ENCODE measurements around the gene PRDM15.

The PRDM15 gene, protein sequence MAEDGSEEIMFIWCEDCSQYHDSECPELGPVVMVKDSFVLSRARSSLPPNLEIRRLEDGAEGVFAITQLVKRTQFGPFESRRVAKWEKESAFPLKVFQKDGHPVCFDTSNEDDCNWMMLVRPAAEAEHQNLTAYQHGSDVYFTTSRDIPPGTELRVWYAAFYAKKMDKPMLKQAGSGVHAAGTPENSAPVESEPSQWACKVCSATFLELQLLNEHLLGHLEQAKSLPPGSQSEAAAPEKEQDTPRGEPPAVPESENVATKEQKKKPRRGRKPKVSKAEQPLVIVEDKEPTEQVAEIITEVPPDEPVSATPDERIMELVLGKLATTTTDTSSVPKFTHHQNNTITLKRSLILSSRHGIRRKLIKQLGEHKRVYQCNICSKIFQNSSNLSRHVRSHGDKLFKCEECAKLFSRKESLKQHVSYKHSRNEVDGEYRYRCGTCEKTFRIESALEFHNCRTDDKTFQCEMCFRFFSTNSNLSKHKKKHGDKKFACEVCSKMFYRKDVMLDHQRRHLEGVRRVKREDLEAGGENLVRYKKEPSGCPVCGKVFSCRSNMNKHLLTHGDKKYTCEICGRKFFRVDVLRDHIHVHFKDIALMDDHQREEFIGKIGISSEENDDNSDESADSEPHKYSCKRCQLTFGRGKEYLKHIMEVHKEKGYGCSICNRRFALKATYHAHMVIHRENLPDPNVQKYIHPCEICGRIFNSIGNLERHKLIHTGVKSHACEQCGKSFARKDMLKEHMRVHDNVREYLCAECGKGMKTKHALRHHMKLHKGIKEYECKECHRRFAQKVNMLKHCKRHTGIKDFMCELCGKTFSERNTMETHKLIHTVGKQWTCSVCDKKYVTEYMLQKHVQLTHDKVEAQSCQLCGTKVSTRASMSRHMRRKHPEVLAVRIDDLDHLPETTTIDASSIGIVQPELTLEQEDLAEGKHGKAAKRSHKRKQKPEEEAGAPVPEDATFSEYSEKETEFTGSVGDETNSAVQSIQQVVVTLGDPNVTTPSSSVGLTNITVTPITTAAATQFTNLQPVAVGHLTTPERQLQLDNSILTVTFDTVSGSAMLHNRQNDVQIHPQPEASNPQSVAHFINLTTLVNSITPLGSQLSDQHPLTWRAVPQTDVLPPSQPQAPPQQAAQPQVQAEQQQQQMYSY

DNA sequence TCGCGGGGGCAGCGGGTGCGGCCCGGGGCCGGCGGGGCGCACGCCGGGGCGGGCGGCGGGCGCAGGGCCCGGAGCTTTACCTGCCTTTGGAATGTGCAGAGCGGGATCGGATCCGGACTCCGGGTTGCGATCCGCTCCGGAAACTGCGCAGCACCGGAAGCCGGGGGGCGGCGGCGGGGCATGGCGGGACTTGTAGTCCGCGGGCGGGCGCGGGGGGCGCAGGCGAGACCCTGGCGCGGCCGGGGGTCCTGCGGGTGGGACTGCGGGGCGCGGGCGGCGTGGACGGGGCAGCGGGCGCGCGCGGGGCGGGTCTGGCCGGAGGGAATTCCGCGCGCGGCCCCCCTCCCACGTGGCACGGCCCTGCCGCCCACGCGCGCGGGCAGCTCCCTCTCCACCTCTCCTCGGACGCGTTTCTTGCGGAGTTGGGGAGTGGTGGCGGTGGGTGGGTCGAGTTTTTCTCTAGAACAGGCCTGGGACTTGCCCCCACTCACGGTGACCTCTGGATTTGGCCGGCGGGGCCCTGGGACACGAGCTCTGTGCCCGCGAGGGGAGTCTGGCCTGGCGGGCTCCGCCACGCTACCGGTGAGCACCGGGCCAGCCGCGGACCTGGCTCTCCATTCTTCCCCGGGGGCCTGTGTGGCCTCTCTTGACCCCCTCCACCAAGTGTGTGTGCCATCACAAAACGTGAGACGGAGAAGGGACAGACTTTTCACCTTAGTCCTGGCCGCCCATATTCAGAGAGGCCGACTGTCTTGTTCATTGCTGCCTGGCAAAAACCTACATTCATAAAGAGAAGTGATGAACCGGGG lies at the start of gene PRDM15:
TSS of gene PRDM15 (minus strand) at position 155 of the 809 bp plus-strand sequence. CDS start 18,981 bp downstream, outside the sequence.
- TF ChIP-seq, protein P1, sequence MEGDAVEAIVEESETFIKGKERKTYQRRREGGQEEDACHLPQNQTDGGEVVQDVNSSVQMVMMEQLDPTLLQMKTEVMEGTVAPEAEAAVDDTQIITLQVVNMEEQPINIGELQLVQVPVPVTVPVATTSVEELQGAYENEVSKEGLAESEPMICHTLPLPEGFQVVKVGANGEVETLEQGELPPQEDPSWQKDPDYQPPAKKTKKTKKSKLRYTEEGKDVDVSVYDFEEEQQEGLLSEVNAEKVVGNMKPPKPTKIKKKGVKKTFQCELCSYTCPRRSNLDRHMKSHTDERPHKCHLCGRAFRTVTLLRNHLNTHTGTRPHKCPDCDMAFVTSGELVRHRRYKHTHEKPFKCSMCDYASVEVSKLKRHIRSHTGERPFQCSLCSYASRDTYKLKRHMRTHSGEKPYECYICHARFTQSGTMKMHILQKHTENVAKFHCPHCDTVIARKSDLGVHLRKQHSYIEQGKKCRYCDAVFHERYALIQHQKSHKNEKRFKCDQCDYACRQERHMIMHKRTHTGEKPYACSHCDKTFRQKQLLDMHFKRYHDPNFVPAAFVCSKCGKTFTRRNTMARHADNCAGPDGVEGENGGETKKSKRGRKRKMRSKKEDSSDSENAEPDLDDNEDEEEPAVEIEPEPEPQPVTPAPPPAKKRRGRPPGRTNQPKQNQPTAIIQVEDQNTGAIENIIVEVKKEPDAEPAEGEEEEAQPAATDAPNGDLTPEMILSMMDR (IDR thresholded peaks at IDR 0.05; ENCODE audit: extremely low read depth, missing control alignments), result no peak
- DNase-seq (ENCODE audit: low spot score), result peak; percentile 95

DNA sequence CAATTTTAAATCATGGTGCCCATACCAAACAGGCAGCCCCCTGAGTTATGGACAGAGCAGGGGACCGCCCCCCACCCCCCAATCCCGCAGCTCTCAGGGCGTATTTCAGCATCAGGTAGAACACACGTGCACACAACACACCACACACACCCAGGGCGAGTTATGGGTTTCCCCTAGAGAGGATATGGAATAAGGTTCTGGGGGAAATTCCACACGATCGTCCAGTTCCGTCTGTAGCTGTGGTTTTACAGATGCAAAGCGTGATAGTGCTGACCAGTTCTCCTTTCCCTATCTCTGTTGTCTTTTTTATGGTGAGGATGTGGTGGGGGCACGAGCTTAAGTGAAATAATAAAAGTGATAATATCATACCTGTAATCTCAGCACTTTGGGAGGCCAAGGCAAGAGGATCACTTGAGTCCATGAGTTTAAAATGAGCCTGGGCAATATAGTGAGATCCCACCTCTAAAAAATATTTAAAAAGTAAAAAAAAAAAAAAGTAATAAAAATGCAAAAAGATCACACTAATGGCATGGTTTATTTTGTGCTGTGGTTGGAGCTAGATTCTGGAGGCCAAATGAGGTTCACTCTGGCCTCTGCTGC lies 49.6 kb upstream of the PRDM15 start:
- TF ChIP-seq, protein P1 (IDR thresholded peaks at IDR 0.05; ENCODE audit: extremely low read depth, missing control alignments), result no peak
- peak; percentile 62 for DNase-seq (ENCODE audit: low spot score)

DNA sequence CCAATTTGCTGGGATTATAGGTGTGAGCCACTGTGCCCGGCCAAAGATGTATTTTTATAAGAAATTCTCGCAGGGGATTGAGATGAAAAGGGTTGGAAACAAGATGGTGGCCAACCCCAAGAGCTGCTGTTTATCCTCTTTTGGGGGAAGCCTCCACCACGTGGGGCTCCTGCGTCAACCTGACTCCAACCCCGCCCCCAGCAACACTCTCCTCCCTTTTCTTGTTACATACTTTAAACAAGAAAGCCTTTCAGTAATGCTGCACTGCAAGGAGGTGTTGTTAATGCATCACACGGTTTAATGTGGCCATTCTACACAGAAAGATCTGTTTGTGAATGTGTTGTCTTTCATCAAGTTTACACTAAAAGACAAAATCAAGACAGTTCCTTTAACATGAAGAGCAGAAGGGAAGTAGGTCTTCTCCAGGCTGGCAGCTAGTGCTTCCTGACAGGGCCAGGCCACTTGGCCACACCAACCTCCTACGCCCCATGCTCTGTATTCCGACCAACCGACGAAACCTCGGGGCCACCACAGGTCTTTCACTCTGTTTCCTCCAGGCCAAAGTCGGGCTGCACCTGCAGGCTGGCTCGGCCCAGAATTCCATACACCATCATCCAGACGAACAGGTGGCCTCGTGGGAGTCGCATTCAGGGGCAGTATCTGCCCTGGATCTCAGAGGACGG lies 48.7 kb upstream of the PRDM15 start:
- TF ChIP-seq, protein P1 (IDR thresholded peaks at IDR 0.05; ENCODE audit: extremely low read depth, missing control alignments), result no peak

DNA sequence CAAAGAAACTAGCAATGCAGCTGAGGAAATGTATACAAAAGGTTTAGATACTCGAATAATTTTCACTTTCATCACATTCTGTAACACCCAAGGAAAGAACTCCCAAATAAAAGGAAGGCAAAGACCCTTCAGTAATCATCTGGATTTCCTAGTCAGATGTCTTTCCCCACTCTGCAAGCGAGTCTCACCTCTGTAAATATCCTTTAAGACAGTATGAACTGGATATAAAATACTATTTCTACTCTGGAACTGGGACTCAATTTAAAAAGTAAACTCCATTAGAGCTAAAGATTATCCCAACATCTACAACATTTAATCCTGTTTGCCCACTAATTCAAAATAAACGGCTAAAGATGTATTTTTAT lies 47.6 kb upstream of the PRDM15 start:
- TF ChIP-seq, protein P1 (IDR thresholded peaks at IDR 0.05; ENCODE audit: extremely low read depth, missing control alignments), result no peak
- no peak for DNase-seq (ENCODE audit: low spot score)

More for the DNA sequence above, 48.7 kb upstream of the PRDM15 start:
- DNase-seq (ENCODE audit: low spot score), result peak; percentile 64

DNA sequence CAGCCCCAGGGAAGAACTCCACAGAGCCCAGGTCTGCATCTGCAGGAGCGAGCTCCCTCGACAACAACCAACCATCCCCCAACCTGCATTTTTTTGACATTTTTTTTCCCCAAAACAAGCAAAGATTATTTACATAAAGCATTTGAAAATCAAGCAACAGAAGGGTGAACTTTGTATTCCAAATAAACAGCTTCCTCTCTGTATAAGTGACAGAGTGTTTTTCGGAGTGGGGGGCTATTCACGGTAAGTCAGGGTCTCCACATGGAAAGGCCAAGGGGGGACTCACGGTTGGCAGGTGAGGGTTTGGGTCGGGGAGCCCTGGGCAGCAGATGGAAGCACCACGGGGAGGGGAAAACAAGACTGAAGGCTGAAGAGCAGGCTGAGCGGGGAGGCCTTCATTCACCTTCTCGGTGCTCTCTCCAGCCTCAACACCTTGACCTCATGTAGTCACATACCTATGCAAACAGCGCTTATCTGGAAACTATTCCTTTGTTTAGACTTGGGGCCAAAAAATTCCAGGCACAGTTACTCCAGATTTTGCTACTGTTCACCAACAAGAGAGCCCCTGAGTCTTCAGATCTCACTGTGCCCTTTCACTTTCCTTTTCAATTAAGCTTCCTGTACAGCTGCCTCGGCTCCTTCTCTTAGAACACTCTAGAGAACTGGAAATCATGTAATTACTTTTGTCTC lies 47.1 kb upstream of the PRDM15 start:
- TF ChIP-seq, protein P1 (IDR thresholded peaks at IDR 0.05; ENCODE audit: extremely low read depth, missing control alignments), result no peak
- peak; percentile 69 for DNase-seq (ENCODE audit: low spot score)

DNA sequence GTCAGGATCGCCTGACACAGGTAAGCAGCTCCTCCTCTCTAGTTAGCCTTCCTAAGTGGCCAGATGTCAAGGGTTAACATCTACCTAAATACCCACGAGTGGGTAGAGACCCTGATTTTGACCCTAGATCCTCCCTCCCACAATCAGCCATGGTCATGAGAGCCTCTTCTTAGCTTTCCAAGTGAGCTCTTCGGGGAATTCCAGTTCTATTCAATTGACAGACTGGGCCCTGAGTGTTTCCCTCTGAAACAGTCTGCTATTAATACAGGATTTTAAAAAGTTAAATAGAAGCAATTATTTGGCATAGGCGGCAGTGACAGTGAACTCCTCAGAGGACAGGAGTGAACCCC lies 46.6 kb upstream of the PRDM15 start:
- TF ChIP-seq, protein P1 (IDR thresholded peaks at IDR 0.05; ENCODE audit: extremely low read depth, missing control alignments), result no peak
- DNase-seq (ENCODE audit: low spot score), result no peak
